Kidney epithelial cell (primary cell): ENCODE data around the gene LSS. TPM values are rescaled to one million over a fixed set of nuclear protein-coding genes. Genes with fewer than 3 reads are reported as not detected.

Experiments
- DNase-seq: peaks from one replicate; pipeline ENCODE4 v3.0.0-alpha.2; 2010; ENCODE audit warnings: low read depth
- H3K27me3 ChIP-seq: 2 replicates; pipeline ENCODE4 v1.6.0; 2011; ENCODE audit warnings: low read length; ENCODE audit not compliant: control insufficient read depth, insufficient read depth
- H3K36me3 ChIP-seq: 2 replicates; pipeline ENCODE4 v1.5.1; 2011; ENCODE audit warnings: low read length; ENCODE audit not compliant: control insufficient read depth, insufficient read depth
- H3K4me3 ChIP-seq: 2 replicates; pipeline ENCODE4 v1.5.1; 2011; ENCODE audit warnings: low read depth, mild to moderate bottlenecking, control low read depth, low read length
- total RNA-seq: library from RNA; depleted of rRNA; stranded (reverse); fragments of >200 nt; gene quantifications from 2 replicates; pipeline ENCODE4 v1.2.3, GENCODE V29; 2015
- TF ChIP-seq, protein P1 (sequence below): IDR thresholded peaks from 2 replicates; pipeline ENCODE4 v1.5.1; 2011; ENCODE audit warnings: mild to moderate bottlenecking, moderate library complexity, low read length, control low read depth, inconsistent platforms; ENCODE audit not compliant: insufficient read depth, poor library complexity, severe bottlenecking

LSS gene
- total RNA-seq, 1 donor from 2014 or later: 74.5 TPM

DNA sequence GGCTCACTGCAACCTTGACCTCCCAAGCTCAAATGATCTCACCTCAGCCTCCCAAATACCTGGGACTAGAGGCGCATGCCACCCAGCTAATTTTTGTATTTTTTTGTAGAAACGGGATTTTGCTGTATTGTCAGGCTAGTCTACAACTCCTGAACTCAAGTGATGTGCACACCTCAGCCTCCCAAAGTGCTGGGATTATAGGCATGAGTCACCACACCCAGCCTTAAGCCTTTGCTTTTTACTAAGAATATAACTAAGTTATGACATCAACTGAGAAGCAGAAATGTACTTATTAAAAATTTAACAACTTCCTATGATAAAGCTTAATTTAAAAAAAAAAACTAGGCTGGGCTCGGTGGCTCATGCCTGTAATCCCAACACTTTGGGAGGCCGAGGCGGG lies 8.9 kb upstream of the LSS start:
- TF ChIP-seq, protein P1, sequence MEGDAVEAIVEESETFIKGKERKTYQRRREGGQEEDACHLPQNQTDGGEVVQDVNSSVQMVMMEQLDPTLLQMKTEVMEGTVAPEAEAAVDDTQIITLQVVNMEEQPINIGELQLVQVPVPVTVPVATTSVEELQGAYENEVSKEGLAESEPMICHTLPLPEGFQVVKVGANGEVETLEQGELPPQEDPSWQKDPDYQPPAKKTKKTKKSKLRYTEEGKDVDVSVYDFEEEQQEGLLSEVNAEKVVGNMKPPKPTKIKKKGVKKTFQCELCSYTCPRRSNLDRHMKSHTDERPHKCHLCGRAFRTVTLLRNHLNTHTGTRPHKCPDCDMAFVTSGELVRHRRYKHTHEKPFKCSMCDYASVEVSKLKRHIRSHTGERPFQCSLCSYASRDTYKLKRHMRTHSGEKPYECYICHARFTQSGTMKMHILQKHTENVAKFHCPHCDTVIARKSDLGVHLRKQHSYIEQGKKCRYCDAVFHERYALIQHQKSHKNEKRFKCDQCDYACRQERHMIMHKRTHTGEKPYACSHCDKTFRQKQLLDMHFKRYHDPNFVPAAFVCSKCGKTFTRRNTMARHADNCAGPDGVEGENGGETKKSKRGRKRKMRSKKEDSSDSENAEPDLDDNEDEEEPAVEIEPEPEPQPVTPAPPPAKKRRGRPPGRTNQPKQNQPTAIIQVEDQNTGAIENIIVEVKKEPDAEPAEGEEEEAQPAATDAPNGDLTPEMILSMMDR: no peak
- no peak overlapping the region for H3K4me3 ChIP-seq
- no peaks in the 10 kb centered on the region for H3K27me3 ChIP-seq
- H3K36me3 ChIP-seq: peaks cover 3% of the 10 kb centered on the region
- no peak for DNase-seq

GRCh38 chr21:46234436-46234950 lies 5.9 kb upstream of the LSS start:
- H3K4me3 ChIP-seq: no peak overlapping the region
- H3K36me3 ChIP-seq: peaks cover 4% of the 10 kb centered on the region
- TF ChIP-seq, protein P1: no peak
- no peak for DNase-seq
- no peaks in the 10 kb centered on the region for H3K27me3 ChIP-seq

- peaks cover 1% of the 10 kb centered on the region for H3K36me3 ChIP-seq
- H3K27me3 ChIP-seq: no peaks in the 10 kb centered on the region
- DNase-seq: no peak
- TF ChIP-seq, protein P1: no peak
- peak overlapping the region; percentile 64 for H3K4me3 ChIP-seq
These were observed 1.3 kb upstream of the LSS start for GRCh38 chr21:46229923-46230260.

GRCh38 chr21:46229133-46229922 lies 754 bp upstream of the LSS start:
- no peak for DNase-seq
- TF ChIP-seq, protein P1: peak; percentile 66
- Histone ChIP-seq H3K4me3 (peak overlapping the region; percentile 64), H3K27me3 (no peaks in the 10 kb centered on the region), H3K36me3 (peaks cover 1% of the 10 kb centered on the region)

DNA sequence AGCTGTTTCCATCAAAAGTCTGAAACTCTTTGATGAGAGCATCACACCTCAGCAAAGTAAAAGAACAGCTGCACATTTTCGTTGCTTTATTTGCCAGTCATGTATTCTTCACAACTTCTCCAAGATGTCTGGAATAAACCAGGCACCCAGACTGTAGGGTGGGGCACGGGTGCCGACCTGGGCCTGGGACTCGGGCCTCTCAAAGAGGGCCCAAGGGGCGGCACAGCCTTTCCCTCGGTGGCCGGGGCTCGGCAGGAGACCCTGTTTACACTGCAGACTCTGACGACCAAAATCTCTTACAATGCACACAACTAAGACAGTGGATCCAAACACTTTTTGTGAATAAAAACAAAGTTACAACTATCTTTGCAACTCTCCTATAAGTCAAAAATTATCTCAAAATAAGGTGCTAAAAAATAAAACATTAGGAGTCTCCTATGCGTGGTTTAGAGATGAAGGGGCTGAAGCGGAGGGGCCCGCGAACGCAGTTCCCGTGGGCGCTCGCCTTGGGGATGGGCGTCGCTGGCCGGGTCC lies 696 bp downstream of the LSS start:
- peak overlapping the region; percentile 96 for H3K4me3 ChIP-seq
- H3K36me3 ChIP-seq: peaks cover 1% of the 10 kb centered on the region
- DNase-seq: no peak
- no peaks in the 10 kb centered on the region for H3K27me3 ChIP-seq
- TF ChIP-seq, protein P1: no peak
